Measurements from ENCODE around the gene SLC39A5.

DNA sequence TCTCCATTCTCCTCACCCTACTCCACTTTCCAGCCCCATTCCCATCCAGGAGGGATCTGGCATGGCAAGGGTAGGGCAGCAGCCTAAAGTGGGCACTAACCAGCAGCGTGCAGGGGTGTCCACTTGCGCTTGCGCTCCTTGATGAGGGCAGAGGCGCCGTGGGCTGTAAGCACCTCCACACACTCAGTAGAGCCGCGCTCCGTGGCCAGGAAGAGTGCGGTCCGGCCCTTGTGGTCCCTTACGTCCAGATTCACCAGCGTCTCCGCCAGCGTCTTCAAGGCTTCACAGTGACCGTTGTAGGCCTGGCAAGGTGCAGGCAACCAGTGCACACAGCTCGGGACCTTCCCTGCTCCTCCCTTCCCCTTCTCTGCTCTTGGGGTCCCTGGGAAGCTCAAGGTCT, 18.1 kb downstream of the SLC39A5 start:
- no peak for TF ChIP-seq POLR2A (IDR thresholded peaks at IDR 0.05)
- TF ChIP-seq, protein P1, sequence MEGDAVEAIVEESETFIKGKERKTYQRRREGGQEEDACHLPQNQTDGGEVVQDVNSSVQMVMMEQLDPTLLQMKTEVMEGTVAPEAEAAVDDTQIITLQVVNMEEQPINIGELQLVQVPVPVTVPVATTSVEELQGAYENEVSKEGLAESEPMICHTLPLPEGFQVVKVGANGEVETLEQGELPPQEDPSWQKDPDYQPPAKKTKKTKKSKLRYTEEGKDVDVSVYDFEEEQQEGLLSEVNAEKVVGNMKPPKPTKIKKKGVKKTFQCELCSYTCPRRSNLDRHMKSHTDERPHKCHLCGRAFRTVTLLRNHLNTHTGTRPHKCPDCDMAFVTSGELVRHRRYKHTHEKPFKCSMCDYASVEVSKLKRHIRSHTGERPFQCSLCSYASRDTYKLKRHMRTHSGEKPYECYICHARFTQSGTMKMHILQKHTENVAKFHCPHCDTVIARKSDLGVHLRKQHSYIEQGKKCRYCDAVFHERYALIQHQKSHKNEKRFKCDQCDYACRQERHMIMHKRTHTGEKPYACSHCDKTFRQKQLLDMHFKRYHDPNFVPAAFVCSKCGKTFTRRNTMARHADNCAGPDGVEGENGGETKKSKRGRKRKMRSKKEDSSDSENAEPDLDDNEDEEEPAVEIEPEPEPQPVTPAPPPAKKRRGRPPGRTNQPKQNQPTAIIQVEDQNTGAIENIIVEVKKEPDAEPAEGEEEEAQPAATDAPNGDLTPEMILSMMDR (IDR thresholded peaks at IDR 0.05): no peak
- no peak for TF ChIP-seq POLR2AphosphoS5 (IDR thresholded peaks at IDR 0.05)

Data from breast epithelium (tissue), 3 donors.